Skin epidermis (tissue), 12 donors: ENCODE data around the gene MAML2.
A peak's percentile ranks its signal among the peaks of the same experiment; 100 is the strongest.
"Not testable (repeated sequence)": the region's sequence is repeated elsewhere in the genome, so short reads cannot be mapped to it uniquely, and the experiment has no call there.

Experiments used
- H3K27ac ChIP-seq, 21 experiments: fragments of 200-600 bp; sonication (generic) in 11 of 21; one replicate each; pipeline ENCODE4 v1.5.0; 2020; ENCODE audit warnings: mild to moderate bottlenecking in 3 of 21, inconsistent platforms in 2 of 21, moderate library complexity in 2 of 21
- H3K4me3 ChIP-seq, 7 experiments: fragments of 200-600 bp; sonication (generic) in 2 of 7; one replicate each; pipeline ENCODE4 v1.5.0; 2020; ENCODE audit warnings: inconsistent platforms in 2 of 7, mild to moderate bottlenecking in 2 of 7, moderate library complexity in 1 of 7

Gene MAML2

DNA sequence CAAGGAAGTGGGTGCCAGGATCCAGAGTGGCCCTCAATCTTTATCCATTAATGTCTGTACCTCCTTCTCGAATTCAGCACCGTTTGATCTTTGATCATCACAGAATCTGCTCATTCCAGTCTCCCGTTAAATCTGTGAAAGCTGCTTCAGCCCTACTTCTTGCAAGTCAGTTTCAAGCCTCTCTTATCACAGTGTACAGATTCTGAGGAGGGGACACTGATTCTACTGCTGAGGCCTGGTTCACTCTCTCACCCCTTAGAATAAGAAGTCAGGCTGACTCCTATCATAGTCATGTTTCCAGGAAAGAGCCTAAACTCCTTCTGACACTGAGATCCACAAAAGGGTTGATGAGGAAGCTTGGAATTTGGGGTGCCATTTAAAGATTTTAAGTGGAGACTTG, 39.0 kb downstream of the MAML2 start:
- H3K27ac ChIP-seq, result peak overlapping the region in 10 of 21 experiments; percentile 3 to 67 (median 45)

DNA sequence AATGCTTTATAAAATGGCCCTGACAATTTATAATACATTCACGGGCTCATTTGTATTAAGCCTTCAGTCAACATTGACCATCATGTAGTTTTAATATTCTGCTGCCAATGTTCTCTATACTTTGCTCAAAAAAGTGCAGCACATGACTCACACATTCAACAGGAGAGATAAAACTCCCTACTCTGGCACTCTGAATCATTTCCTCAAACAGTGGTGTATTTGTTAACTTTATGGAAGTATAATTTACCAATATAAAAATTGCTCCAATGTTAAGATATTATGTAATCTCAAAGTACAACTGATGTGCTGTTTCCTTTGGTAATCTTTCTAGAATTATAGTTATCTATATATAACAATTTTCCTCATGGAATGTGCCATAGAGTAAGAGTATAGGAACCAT, 39.9 kb downstream of the MAML2 start:
- Histone ChIP-seq H3K27ac (peak overlapping the region in 7 of 21 experiments; percentile 31 to 67 (median 55)), H3K4me3 (no peak overlapping the region)

More for the DNA sequence above, 39.0 kb downstream of the MAML2 start:
- H3K4me3 ChIP-seq, result no peak overlapping the region

GRCh38 chr11:96301818-96302217, 41.2 kb downstream of the MAML2 start:
- H3K27ac ChIP-seq, result no peak overlapping the region
- no peak overlapping the region for H3K4me3 ChIP-seq

DNA sequence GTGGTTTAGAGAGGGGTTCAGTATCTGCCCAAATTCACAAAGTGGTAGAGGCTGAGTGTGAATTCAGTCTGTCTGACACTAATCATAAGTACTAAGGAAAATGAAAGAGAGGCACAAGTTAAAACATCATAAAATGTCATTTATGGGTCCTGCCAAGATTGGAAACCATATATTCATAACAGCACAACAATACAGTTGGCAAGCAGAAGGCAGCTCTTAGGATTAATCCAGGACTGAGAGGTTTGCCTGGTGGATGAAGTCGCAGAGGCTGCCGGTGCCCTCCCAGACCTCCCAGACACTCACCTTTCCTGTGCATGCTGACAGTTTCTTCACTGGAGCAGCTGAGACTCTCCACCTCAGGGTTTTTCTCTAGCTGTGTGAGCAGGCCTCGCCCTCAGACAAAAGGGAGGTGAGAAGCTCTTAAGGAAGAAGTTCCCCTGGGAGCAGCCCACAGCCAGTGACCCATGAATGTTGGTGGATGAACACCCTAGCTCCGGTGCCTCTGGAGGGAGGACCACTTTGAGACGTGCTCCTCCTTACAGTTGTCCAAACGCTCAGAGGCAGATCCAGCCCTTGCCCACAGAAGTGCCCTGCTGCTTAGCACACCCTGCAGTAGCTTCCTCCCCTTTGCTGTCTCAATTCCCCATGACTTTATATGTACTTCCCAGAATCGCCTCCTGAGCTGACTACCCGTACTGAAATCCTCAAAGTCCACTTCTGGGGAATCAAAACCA, 43.7 kb downstream of the MAML2 start:
- Histone ChIP-seq H3K4me3 (no peak overlapping the region), H3K27ac (peak overlapping the region in 15 of 21 experiments; percentile 4 to 74 (median 44))

GRCh38 chr11:96295369-96295768, 47.6 kb downstream of the MAML2 start:
- H3K27ac ChIP-seq, result no peak overlapping the region
- no peak overlapping the region for H3K4me3 ChIP-seq

GRCh38 chr11:96294289-96294688, 48.7 kb downstream of the MAML2 start:
- H3K27ac ChIP-seq, result peak overlapping the region in 8 of 21 experiments; percentile 7 to 60 (median 48)
- no peak overlapping the region for H3K4me3 ChIP-seq

GRCh38 chr11:96293598-96294021, 49.4 kb downstream of the MAML2 start:
- H3K27ac ChIP-seq, result peak overlapping the region in 14 of 21 experiments; percentile 3 to 69 (median 43)

GRCh38 chr11:96293109-96293508, 49.9 kb downstream of the MAML2 start:
- Histone ChIP-seq H3K4me3 (no peak overlapping the region), H3K27ac (peak overlapping the region in 9 of 21 experiments; percentile 3 to 69 (median 47))

More at GRCh38 chr11:96293598-96294021, 49.4 kb downstream of the MAML2 start:
- no peak overlapping the region for H3K4me3 ChIP-seq

DNA sequence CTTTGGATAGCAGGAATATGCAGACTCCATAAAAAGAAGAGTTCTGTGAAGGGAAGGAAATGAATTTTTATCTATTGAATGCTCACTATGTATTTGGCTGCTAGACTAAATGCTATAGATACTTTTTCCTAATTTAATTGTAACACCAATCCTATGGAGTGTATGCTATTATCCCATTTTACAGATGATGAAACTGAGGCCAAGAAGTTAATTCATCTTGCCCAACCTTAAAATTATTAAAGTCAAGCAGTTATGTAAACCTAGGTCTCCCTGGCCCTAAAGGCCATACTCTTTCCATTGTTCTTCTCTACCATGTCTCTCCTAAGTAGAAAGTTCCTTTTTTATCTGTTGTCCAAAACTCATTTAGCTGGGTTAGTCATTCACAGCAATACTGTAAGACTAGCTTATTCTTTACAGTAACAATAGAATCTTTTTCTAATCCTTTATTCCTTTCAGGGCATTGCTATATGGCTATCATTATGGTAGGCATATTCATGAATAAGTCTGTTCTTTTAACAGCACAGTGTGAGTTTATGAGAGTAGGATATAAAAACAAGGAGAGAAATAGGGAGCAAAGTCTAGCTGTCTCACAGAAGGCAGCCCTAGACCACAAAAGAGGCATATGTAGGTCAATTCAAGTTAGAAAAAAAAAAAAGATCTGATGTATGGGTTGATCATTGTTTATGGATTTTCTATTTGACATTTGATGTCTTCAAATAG, 50.5 kb downstream of the MAML2 start:
- Histone ChIP-seq H3K27ac (peak overlapping the region in 2 of 21 experiments; percentile 8 to 60), H3K4me3 (no peak overlapping the region)

- Histone ChIP-seq H3K4me3 (no peak overlapping the region), H3K27ac (no peak overlapping the region)
These were observed 52.4 kb downstream of the MAML2 start for GRCh38 chr11:96290631-96291030.

- no peak overlapping the region for H3K4me3 ChIP-seq
- no peak overlapping the region for H3K27ac ChIP-seq
These were observed 53.0 kb downstream of the MAML2 start for GRCh38 chr11:96290031-96290430.

- Histone ChIP-seq H3K27ac (no peak overlapping the region), H3K4me3 (no peak overlapping the region)
These were observed 54.1 kb downstream of the MAML2 start for GRCh38 chr11:96288915-96289314.

DNA sequence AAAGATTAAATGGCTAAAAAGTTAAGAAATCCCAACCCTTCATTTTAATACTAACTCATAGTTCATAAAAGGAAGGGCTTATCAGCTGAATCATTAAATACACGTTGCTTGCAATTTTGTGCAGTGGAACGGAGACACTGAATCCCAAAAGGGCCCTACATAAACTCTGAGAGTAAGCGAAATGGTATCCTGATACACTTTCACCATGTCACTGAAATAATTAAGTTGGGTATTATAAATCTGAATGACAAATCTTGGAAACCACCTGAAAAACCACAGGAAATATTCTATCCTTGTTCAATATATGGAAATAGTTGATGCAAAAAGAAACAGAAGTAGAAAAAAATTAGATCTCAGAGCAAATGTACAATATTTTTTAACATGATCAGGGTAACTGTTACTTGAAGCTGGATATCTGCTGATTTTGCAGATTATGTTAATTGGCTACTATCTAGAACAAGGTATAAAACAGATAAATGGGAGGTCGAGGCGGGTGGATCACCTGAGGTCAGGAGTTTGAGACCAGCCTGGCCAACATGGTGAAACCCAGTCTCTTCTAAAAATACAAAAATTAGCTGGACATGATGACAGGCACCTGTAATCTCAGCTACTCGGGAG, 55.1 kb downstream of the MAML2 start:
- H3K4me3 ChIP-seq, result no peak overlapping the region
- H3K27ac ChIP-seq, result no peak overlapping the region

DNA sequence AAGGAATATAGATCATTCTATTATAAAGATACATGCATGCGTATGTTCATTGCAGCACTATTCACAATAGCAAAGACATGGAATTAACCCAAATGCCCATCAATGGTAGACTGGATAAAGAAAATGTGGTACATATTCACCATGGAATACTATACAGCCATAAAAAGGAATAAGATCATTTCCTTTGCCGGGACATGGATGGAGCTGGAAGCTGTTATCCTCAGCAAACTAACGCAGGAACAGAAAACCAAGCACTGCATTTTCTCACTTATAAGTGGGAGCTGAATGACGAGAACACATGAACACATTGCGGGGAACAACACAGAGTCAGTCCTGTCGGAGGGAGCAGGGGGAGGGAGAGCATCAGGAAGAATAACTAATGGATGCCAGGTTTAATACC, 57.0 kb downstream of the MAML2 start:
- H3K4me3 ChIP-seq, H3K27ac ChIP-seq: not testable (repeated sequence)

DNA sequence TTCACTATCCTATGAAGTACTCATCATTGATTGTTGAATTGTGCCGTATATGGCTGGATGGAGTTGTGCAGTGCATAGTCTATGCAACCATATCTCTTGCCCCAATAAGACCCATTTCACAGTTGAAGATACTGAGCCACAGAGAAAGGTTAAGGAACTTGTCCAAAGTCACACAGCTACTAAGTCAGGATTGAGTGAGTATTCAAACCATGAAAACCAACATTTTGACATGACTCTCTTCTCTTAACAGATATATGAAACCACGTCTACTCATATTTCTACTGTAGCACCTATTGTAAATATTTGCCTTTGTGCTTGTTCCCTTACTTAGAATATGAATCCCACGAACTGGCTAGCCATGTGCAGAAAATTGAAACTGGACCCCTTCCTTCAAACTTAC, 58.1 kb downstream of the MAML2 start:
- H3K27ac ChIP-seq, result no peak overlapping the region

GRCh38 chr11:96284401-96284800, 58.6 kb downstream of the MAML2 start:
- no peak overlapping the region for H3K4me3 ChIP-seq

More for the DNA sequence above, 58.1 kb downstream of the MAML2 start:
- no peak overlapping the region for H3K4me3 ChIP-seq

GRCh38 chr11:96282625-96283220, 60.3 kb downstream of the MAML2 start:
- no peak overlapping the region for H3K4me3 ChIP-seq
- no peak overlapping the region for H3K27ac ChIP-seq

More at GRCh38 chr11:96284401-96284800, 58.6 kb downstream of the MAML2 start:
- no peak overlapping the region for H3K27ac ChIP-seq

DNA sequence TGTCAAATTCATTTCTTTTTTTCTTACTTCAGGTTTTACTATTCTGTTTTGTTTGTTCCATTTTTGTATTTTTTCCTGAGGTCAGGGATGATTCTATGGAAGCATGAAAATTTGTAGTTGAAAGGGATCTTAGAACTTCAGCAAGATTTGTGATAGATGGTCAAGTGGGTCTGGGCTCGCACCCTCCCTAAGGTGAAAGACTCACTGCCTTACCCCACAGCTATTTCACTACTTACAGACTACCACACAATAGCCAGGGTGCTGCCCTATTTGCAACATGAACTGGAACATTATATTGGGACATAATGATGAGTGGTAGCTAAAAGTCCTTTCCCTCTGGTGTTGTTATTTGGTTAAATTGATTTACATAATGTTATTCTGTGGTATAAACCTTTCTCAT, 62.6 kb downstream of the MAML2 start:
- Histone ChIP-seq H3K4me3 (no peak overlapping the region), H3K27ac (peak overlapping the region in 2 of 21 experiments; percentile 6 to 28)

DNA sequence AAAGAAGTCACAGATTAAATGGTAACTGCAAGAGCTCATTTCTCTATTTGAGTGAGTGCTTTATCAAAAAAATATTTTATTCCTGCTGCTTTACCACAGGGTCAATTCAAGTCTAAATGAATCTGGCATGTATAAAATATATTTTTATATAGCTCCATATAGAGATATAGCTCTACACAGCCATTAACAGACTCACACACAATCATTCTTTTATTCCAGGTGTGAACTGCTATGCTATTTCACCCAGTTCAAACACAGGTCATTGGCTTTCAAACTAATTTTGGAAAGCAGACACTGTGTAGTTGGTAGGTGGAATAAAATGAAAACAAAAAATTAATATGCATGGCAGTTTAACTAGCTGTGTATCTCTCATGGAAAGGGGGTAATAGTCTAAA, 63.1 kb downstream of the MAML2 start:
- no peak overlapping the region for H3K4me3 ChIP-seq
- peak overlapping the region in 4 of 21 experiments; percentile 6 to 28 (median 23) for H3K27ac ChIP-seq
